Left hindlimb (tissue), 1 donor: ENCODE results near the gene TTC39C.
"Not testable (repeated sequence)": the region's sequence is repeated elsewhere in the genome, so short reads cannot be mapped to it uniquely, and the experiment has no call there.

Experiments
- DNase-seq: peaks from one replicate; pipeline ENCODE4 v3.0.0-alpha.2; 2018

TTC39C gene

GRCh38 chr18:24138789-24139616 lies 124.4 kb downstream of the TTC39C start, which contains the start of gene CABYR:
CABYR (plus strand) TSS chr18:24139062; CDS start chr18:24143115, 4,053 bp downstream.
- DNase-seq = peak; percentile 81

- no peak for DNase-seq
These were observed 126.1 kb downstream of the TTC39C start for GRCh38 chr18:24140697-24141096.

DNA sequence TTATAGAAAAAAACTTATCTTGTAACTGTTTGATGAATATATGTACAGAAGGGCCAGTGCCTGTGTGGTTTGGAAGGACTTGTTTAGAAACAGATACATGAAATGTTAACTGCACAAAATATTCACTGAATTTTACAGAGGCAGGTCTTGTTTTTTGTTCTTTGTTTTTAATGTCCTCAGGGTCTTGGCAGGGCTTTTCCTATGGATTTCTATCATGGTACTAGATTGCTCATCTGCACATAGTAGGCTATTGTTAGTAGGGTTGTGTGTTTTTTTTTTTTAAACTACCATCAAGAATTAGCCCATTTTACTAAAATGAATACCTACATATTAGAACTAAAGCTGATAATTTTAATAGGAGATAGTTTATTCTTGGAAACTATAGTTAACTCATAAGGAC lies 127.8 kb downstream of the TTC39C start:
- no peak for DNase-seq

GRCh38 chr18:24149591-24149990 lies 135.0 kb downstream of the TTC39C start:
- DNase-seq = not testable (repeated sequence)

GRCh38 chr18:24153397-24153796 lies 138.8 kb downstream of the TTC39C start:
- DNase-seq = no peak

DNA sequence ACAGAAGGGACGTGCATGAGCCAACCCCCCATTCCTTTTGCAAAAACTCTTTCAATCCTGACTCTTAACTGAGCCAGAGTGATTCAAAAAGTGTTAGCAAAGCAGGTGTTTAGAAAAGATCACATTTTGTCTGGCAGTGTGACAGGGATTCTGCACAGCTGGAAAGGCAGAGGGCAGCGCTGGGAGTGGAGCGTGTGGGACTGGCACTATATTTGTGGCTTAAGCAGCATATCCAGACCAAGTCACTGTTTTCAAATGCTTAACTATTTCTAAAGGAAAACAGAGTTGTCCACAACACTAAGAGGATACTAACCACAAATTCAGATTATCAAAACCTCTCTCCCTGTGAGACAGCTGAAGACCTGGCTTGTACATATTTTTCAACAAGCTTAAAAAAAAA lies 143.3 kb downstream of the TTC39C start:
- no peak for DNase-seq

GRCh38 chr18:24160086-24160485 lies 145.5 kb downstream of the TTC39C start:
- no peak for DNase-seq

DNA sequence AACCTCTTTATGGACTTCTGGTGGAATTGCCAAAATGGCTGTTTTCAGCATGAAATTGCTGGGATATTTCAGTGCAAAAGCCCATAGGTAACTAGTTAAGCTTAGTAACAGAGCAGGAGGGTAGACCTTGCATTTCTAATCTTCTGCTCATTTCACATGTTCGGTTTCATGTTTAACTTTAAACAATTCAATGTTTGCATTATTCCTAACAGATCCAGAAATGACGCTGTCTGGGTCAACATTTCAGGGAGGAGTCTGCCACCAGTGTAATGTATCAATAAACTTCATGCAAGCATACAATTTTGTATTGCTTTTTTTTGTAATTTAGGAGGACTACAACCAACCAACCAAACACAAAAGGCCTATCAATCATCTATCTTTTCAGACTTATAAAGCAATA lies 146.8 kb downstream of the TTC39C start:
- DNase-seq = no peak

GRCh38 chr18:24168496-24168895 lies 153.9 kb downstream of the TTC39C start:
- no peak for DNase-seq

DNA sequence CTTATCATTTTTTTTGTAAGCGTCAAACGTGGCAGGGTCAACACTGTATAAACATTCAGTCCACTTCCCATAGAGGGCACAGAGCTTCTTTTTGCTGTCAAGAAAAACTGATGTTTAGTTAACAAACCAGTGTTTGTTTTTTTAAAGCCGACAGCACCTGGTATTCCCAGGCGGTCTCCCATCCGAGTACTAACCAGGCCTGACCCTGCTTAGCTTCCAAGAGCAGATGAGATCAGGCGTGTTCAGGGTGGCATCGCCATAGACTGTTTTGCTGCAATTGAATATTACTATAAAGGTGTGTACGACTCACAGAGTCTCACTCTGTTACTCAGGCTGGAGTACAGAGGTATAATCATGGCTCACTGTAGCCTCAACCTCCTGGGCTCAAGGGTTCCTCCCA lies 155.8 kb downstream of the TTC39C start:
- no peak for DNase-seq

DNA sequence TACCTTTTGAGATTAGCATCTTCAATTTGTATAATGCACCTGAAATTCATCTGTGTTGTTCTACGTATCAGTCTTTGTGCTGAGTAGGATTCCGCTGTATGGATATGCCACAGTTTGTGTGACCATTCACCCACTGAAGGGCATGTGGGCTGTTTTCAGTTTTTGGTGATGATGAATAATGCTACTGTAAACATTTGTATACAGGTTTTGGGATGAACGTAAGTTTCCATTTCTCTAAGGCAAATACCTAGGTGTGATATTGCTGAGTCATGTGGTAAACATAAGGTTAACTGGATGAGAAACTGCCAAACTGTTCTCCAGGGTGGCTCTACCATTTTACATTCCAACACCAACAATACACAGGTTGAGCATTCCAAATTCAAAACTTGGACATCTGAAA lies 159.4 kb downstream of the TTC39C start:
- no peak for DNase-seq

DNA sequence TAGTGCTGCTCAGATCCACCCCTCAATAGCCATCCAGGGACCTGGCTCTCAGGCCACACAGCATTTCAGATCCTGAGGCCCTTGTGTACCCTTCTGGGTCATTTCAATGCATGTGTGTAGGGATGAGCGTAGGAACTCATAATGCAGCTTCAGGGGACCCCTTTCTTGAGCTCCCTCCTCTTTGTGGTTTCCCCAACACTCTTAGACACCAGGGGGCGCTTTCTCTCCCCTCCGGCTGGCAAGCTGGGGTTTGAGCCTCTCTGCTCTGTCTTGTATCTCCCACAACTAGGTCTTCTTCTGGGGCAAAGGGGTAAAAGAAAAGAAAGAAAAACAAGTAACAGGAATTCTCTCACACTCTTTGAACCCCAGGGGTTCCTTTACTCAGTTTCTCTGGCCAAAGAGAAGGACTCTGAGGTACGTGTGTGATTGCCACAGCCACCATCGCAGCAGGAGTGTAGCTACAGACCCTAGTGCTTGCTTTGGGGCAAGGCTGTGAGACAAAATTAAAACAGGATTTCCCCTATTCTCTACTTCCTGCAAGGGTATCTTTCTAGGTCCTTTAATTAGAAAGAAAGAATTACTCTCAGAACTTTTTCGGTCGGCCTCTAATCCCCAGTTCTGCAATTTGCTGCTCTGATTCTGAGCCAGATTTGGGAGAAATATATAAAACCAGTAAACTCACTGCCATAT lies 162.3 kb downstream of the TTC39C start:
- peak; percentile 54 for DNase-seq

DNA sequence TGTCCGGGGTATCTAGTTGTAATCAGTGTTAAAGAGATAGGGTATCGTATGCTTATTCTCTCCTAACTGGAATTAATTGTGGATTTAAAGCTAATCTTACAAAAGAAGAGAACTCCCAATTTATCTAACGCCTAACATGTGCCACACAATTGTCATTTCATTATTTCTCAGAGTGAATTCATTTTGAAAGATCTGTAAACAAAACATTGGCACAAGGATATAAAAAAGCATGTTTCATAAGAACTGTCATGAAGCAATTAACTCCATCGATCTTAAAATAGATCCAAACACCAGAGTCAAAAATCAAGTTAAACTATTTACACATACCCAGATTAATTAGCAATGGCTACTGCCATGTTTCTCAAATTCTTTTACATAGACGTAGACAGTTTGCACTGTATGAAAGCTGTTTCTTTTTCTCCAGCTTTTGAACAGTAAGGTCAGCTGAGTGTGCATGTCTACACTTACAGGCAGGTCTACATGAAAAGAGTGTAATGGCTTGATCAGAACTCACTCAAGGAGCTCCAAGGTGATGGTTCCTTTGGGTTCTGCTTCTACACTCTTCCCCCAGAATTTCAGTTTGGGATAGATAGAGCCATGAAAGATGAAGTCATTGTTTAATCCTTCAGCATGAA lies 163.1 kb downstream of the TTC39C start:
- no peak for DNase-seq

DNA sequence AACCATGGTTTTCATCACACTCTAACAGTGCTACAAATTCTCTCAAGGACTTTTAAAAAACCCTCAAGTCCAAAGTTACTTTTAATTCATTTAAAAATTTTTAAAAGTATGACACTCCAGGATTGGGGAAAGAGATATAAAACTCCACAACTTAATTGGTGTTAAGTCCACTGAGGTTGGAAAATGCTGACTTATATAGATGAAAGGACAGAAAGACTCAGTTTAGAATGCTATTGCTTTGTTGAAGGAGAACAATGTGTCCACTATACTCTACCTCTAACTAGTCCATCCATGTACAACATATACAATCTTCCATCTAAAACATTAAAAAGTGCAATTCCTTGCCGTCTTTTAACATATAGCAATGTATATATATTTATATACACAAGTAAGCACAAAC lies 165.5 kb downstream of the TTC39C start:
- DNase-seq = no peak

- no peak for DNase-seq
These were observed 167.3 kb downstream of the TTC39C start for GRCh38 chr18:24181806-24182205.
